ENCODE data around the gene GRIK2. TPM values are rescaled to one million over a fixed set of nuclear protein-coding genes. Genes with fewer than 3 reads are reported as not detected.

Gene GRIK2
- total RNA-seq, 4 donors from 2014 or later = 1.6 to 8.9 (median 8.6) TPM; not detected in 1

GRCh38 chr6:101921829-101922450, 528.4 kb downstream of the GRIK2 start:
- DNase-seq = no peak
- TF ChIP-seq POLR2A (IDR thresholded peaks at IDR 0.05) = no peak
- no peak for TF ChIP-seq CTCF (IDR thresholded peaks at IDR 0.05)
- H3K4me1 ChIP-seq = no peaks in the 10 kb centered on the region
- no peaks in the 10 kb centered on the region for H3K36me3 ChIP-seq
- H3K27me3 ChIP-seq = no peaks in the 10 kb centered on the region
- H3K27ac ChIP-seq = no peak overlapping the region
- no peak overlapping the region for H3K4me3 ChIP-seq
- no peaks in the 10 kb centered on the region for H3K9me3 ChIP-seq

GRCh38 chr6:101926149-101926925, 532.8 kb downstream of the GRIK2 start:
- Histone ChIP-seq H3K27me3 (no peaks in the 10 kb centered on the region), H3K9me3 (no peaks in the 10 kb centered on the region), H3K4me3 (no peak overlapping the region), H3K4me1 (no peaks in the 10 kb centered on the region), H3K36me3 (no peaks in the 10 kb centered on the region), H3K27ac (no peak overlapping the region)
- no peak for DNase-seq
- TF ChIP-seq CTCF (IDR thresholded peaks at IDR 0.05) = no peak
- no peak for TF ChIP-seq POLR2A (IDR thresholded peaks at IDR 0.05)

- no peak overlapping the region for H3K27ac ChIP-seq
- H3K27me3 ChIP-seq = no peaks in the 10 kb centered on the region
- DNase-seq = no peak
- H3K9me3 ChIP-seq = no peaks in the 10 kb centered on the region
- H3K4me1 ChIP-seq = no peaks in the 10 kb centered on the region
- TF ChIP-seq CTCF (IDR thresholded peaks at IDR 0.05) (no peak), POLR2A (IDR thresholded peaks at IDR 0.05) (no peak)
- no peaks in the 10 kb centered on the region for H3K36me3 ChIP-seq
- no peak overlapping the region for H3K4me3 ChIP-seq
These were observed 538.3 kb downstream of the GRIK2 start for GRCh38 chr6:101931766-101932165.

DNA sequence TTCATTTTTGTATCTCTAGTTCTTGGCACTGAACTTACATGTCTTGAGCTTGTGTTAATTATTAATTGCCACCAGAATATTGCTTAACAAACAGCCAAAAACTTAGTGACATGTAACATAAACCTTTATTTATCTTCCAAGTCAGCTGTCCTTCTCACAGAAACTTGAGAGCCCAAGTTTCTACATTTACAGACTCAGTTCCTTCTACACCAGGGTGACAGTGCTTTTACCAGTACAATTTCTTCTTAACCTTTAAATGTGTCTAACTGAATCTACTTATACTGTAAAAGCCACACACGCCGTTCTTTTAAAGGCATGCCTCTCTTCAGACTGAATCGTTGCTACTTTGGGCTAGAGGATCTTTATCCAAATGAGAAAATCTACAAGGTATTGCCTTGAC, 539.2 kb downstream of the GRIK2 start:
- no peak for DNase-seq
- H3K9me3 ChIP-seq = no peaks in the 10 kb centered on the region
- H3K4me3 ChIP-seq = no peak overlapping the region
- no peaks in the 10 kb centered on the region for H3K4me1 ChIP-seq
- no peaks in the 10 kb centered on the region for H3K36me3 ChIP-seq
- no peak for TF ChIP-seq CTCF (IDR thresholded peaks at IDR 0.05)
- no peak for TF ChIP-seq POLR2A (IDR thresholded peaks at IDR 0.05)
- H3K27ac ChIP-seq = no peak overlapping the region
- H3K27me3 ChIP-seq = no peaks in the 10 kb centered on the region

GRCh38 chr6:101935732-101936131, 542.2 kb downstream of the GRIK2 start:
- Histone ChIP-seq H3K4me1 (no peaks in the 10 kb centered on the region), H3K9me3 (no peaks in the 10 kb centered on the region), H3K36me3 (no peaks in the 10 kb centered on the region), H3K27ac (no peak overlapping the region), H3K27me3 (no peaks in the 10 kb centered on the region), H3K4me3 (no peak overlapping the region)
- no peak for TF ChIP-seq CTCF (IDR thresholded peaks at IDR 0.05)
- no peak for TF ChIP-seq POLR2A (IDR thresholded peaks at IDR 0.05)
- no peak for DNase-seq

All from Peyer's patch (tissue), 4 donors.